Measurements from ENCODE around the gene ZNF791. TPM values are rescaled to one million over a fixed set of nuclear protein-coding genes. Genes with fewer than 3 reads are reported as not detected.

ZNF791 gene
- total and polyA plus RNA-seq, 2 of the 13 experiments (the other 11 are each of a cell fraction or from before 2014, with no cell fraction given): 12.8 to 17.4 TPM

DNA sequence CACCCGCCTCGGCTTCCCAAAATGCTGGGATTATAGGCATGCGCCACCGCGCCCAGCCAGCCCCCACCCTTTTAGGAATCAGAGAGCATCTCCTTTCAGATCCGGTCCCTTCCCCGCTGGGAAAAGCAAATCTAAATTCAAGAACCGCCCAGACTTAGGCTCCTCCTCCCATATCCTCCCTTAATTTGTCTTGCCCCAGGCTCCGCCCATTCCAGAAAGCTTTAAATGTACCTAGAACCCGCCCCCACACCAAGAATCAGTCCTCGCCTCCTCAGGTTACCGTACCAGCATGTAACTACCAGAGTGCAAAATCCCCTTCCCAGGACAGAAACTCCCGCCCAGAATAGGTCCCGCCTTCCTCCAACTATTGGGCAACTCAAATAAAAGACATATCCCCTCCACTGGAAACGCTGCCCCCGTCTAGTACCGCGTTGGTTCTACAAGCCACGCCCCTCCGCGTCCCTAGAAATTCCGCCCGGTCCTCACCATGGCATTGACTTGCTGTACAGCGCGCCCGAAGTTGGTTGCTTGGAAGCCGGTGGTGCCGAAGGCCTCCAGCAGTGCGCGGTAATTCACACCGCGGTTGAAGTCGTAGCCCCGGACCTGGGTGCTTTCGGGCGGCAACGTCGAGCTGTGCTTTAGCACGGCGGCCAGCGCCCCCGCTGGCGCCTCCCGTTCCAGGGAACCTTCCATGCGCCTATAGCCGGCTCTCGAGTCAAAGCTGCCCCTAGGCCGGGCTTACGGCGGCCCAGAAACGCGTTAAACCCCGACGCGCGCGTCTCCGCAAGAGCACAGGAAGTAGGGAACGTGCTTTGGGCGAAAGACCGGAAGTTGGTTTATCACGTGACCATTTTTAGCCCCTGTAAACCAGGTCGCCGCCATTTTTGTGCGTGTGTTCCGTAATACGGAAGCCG lies 70.6 kb downstream of the ZNF791 start, which contains the start of gene DHPS (continued):
- TF ChIP-seq, protein P1, sequence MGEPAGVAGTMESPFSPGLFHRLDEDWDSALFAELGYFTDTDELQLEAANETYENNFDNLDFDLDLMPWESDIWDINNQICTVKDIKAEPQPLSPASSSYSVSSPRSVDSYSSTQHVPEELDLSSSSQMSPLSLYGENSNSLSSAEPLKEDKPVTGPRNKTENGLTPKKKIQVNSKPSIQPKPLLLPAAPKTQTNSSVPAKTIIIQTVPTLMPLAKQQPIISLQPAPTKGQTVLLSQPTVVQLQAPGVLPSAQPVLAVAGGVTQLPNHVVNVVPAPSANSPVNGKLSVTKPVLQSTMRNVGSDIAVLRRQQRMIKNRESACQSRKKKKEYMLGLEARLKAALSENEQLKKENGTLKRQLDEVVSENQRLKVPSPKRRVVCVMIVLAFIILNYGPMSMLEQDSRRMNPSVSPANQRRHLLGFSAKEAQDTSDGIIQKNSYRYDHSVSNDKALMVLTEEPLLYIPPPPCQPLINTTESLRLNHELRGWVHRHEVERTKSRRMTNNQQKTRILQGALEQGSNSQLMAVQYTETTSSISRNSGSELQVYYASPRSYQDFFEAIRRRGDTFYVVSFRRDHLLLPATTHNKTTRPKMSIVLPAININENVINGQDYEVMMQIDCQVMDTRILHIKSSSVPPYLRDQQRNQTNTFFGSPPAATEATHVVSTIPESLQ (CRISPR knock-in tag; conservative IDR thresholded peaks at IDR 0.05): no peak
- TF ChIP-seq EZH2 (conservative IDR thresholded peaks at IDR 0.05; ENCODE audit: low read depth, low read length) (no peak), ZNF317 (CRISPR knock-in tag; IDR thresholded peaks at IDR 0.05) (peak; percentile 61; the same call in 1 of the 2 replicates), CHCHD3 (CRISPR knock-in tag; IDR thresholded peaks at IDR 0.05) (0 out of 2 replicates have a peak, but pooled peaks have one; percentile 49), ZNF670 (CRISPR knock-in tag; IDR thresholded peaks at IDR 0.05; ENCODE audit: borderline replicate concordance) (0 out of 2 replicates have a peak, but pooled peaks have one; percentile 28), PAX8 (CRISPR knock-in tag; IDR thresholded peaks at IDR 0.05; ENCODE audit: borderline replicate concordance) (no peak), RAD21 (CRISPR knock-in tag; IDR thresholded peaks at IDR 0.05) (peak; percentile 49; the same call in 1 of the 2 replicates), KLF12 (CRISPR knock-in tag; IDR thresholded peaks at IDR 0.05; ENCODE audit: borderline replicate concordance) (0 out of 2 replicates have a peak, but pooled peaks have one; percentile 39), KDM5A (IDR thresholded peaks at IDR 0.05; ENCODE audit: borderline replicate concordance, low read length) (peak; percentile 92; the same call in 1 of the 2 replicates), BHLHE40 (IDR thresholded peaks at IDR 0.05; ENCODE audit: low read length) (peak; percentile 85), ASH2L (IDR thresholded peaks at IDR 0.05; ENCODE audit: insufficient read length, low read depth, low read length) (peak; percentile 86), POLR2AphosphoS2 (IDR thresholded peaks at IDR 0.05; ENCODE audit: low read depth, low read length) (peak; percentile 42; the same call in 1 of the 2 replicates), SRSF1 (optimal IDR thresholded peaks at IDR 0.05; ENCODE audit: low read depth, low read length) (peak; percentile 62), EP300 (IDR thresholded peaks at IDR 0.05; ENCODE audit: low read depth in 2 of 2, low read length in 2 of 2) (0 out of 4 replicates have a peak, but pooled peaks of 1 of the 2 experiments have one; percentile 22), EP300 (CRISPR knock-in tag; IDR thresholded peaks at IDR 0.05; ENCODE audit: borderline replicate concordance) (no peak), ZNF788 (CRISPR knock-in tag; IDR thresholded peaks at IDR 0.05; ENCODE audit: borderline replicate concordance) (peak; percentile 28; the same call in 1 of the 2 replicates), SRSF9 (IDR thresholded peaks at IDR 0.05; ENCODE audit: borderline replicate concordance, insufficient read depth, low read depth, low read length, poor library complexity, severe bottlenecking) (no peak)
- TF ChIP-seq, protein P2, sequence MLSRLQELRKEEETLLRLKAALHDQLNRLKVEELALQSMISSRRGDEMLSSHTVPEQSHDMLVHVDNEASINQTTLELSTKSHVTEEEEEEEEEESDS (CRISPR knock-in tag; IDR thresholded peaks at IDR 0.05; ENCODE audit: borderline replicate concordance): no peak
- TF ChIP-seq, protein P3, sequence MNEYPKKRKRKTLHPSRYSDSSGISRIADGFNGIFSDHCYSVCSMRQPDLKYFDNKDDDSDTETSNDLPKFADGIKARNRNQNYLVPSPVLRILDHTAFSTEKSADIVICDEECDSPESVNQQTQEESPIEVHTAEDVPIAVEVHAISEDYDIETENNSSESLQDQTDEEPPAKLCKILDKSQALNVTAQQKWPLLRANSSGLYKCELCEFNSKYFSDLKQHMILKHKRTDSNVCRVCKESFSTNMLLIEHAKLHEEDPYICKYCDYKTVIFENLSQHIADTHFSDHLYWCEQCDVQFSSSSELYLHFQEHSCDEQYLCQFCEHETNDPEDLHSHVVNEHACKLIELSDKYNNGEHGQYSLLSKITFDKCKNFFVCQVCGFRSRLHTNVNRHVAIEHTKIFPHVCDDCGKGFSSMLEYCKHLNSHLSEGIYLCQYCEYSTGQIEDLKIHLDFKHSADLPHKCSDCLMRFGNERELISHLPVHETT (CRISPR knock-in tag; conservative IDR thresholded peaks at IDR 0.05): peak; percentile 15; the same call in 1 of the 2 replicates
- TF ChIP-seq, protein P4, sequence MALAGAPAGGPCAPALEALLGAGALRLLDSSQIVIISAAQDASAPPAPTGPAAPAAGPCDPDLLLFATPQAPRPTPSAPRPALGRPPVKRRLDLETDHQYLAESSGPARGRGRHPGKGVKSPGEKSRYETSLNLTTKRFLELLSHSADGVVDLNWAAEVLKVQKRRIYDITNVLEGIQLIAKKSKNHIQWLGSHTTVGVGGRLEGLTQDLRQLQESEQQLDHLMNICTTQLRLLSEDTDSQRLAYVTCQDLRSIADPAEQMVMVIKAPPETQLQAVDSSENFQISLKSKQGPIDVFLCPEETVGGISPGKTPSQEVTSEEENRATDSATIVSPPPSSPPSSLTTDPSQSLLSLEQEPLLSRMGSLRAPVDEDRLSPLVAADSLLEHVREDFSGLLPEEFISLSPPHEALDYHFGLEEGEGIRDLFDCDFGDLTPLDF (CRISPR knock-in tag; IDR thresholded peaks at IDR 0.05): peak; percentile 79
